Memory B cell (primary cell): ENCODE measurements around the gene ADAMTS9.

ENCODE experiments used
- ATAC-seq: fragments of 150-1000 bp; cut with Tn5 transposase; 2 replicates; pipeline ENCODE4 v1.10.0; 2021; ENCODE audit warnings: low read depth, mild to moderate bottlenecking, moderate library complexity
- DNase-seq, 2 donors: peaks; one replicate each; pipeline ENCODE4 v3.0.0; 2022; ENCODE audit warnings: low spot score in 2 of 2
- H3K27ac Mint-ChIP-seq: one replicate; pipeline ENCODE4 v1.8.0; 2022; ENCODE audit warnings: mild to moderate bottlenecking, moderate library complexity, mixed read lengths
- H3K27me3 Mint-ChIP-seq: one replicate; pipeline ENCODE4 v1.8.0; 2022; ENCODE audit warnings: mixed read lengths
- H3K36me3 Mint-ChIP-seq: one replicate; pipeline ENCODE4 v1.8.0; 2022; ENCODE audit warnings: mild to moderate bottlenecking, mixed read lengths
- H3K4me1 Mint-ChIP-seq: one replicate; pipeline ENCODE4 v1.8.0; 2022; ENCODE audit warnings: mixed read lengths
- H3K4me3 Mint-ChIP-seq: one replicate; pipeline ENCODE4 v1.8.0; 2022; ENCODE audit warnings: mild to moderate bottlenecking, moderate library complexity, mixed read lengths
- H3K9me3 Mint-ChIP-seq: one replicate; pipeline ENCODE4 v1.8.0; 2022; ENCODE audit warnings: mixed read lengths

Gene ADAMTS9, protein sequence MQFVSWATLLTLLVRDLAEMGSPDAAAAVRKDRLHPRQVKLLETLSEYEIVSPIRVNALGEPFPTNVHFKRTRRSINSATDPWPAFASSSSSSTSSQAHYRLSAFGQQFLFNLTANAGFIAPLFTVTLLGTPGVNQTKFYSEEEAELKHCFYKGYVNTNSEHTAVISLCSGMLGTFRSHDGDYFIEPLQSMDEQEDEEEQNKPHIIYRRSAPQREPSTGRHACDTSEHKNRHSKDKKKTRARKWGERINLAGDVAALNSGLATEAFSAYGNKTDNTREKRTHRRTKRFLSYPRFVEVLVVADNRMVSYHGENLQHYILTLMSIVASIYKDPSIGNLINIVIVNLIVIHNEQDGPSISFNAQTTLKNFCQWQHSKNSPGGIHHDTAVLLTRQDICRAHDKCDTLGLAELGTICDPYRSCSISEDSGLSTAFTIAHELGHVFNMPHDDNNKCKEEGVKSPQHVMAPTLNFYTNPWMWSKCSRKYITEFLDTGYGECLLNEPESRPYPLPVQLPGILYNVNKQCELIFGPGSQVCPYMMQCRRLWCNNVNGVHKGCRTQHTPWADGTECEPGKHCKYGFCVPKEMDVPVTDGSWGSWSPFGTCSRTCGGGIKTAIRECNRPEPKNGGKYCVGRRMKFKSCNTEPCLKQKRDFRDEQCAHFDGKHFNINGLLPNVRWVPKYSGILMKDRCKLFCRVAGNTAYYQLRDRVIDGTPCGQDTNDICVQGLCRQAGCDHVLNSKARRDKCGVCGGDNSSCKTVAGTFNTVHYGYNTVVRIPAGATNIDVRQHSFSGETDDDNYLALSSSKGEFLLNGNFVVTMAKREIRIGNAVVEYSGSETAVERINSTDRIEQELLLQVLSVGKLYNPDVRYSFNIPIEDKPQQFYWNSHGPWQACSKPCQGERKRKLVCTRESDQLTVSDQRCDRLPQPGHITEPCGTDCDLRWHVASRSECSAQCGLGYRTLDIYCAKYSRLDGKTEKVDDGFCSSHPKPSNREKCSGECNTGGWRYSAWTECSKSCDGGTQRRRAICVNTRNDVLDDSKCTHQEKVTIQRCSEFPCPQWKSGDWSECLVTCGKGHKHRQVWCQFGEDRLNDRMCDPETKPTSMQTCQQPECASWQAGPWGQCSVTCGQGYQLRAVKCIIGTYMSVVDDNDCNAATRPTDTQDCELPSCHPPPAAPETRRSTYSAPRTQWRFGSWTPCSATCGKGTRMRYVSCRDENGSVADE (N-terminal part only)

DNA sequence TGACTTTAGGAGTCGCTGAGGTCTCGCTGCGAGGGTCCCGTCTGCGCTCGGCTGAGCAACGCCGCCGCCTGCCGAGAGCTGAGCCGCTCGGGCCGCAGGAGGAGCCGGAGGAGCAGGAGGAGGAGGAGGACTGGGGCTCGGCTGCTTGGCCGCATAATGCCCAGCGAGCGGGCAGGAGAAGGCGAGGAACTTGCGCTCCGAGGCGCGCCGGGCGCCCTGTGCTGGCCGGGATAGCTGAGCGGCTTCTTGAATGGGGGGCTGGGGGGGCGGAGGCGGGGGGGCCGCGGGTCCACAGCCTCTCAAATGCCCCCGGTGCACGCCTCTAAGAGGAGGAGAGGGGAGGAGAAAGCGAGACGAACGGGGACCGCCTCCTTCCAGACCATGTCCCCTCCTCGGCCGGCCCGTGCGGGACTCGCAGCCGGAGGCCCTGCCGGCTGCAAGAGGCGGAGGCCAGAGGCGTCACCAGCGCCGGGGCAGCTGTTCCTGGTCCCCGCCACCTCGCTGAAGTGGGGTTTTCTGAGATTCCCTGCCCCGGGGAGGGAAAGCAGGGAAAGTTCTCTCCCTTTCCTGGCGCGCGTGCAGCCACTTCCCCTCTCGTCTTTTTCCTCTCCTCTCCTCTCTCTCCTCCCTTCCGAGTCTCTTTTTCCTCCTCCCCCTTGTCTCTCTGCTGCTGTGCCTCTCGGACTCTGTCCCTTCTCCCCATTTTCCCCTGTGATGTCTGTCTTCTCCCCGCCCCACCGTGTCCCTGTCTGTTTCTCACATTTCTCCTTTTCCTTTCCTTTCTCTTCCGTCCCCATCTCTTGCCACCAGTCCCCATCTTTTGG is at the start of gene ADAMTS9:
ADAMTS9 (minus strand) TSS at position 220 of the 824 bp plus-strand sequence. CDS start 343 bp downstream, outside the sequence.
- ATAC-seq (no peak), DNase-seq (no peak)
- H3K27me3 Mint-ChIP-seq: peaks cover 21% of the 10 kb centered on the region
- H3K4me3 Mint-ChIP-seq: no peak within 1 kb of the TSS
- H3K27ac Mint-ChIP-seq: no peak within 1 kb of the TSS
- H3K36me3 Mint-ChIP-seq: peaks cover 6% of the 10 kb centered on the region
- peaks cover 3% of the 10 kb centered on the region for H3K9me3 Mint-ChIP-seq
- H3K4me1 Mint-ChIP-seq: peaks cover 6% of the 10 kb centered on the region

DNA sequence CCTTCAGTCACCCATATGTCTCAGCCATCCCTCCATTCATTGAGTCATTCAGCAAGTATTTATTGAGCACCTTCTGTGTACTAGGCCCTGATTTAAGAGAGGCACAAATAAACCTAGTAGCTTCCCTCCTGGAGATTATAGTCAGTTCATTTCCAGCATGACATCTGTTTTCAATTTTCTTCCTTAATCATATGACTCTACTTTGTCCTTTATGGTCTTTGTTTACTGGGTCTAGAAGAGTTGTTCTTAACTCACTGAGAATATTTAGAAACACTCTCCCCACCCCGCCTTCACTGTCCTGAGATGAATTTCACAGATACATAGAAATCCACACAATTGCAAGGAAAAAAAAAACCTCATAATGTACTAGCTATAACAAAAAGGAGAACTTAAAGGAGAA is 44.8 kb upstream of the ADAMTS9 start:
- DNase-seq (no peak), ATAC-seq (no peak)
- Mint-ChIP-seq H3K36me3 (no peaks in the 10 kb centered on the region), H3K9me3 (peaks cover 6% of the 10 kb centered on the region), H3K4me1 (no peaks in the 10 kb centered on the region), H3K4me3 (no peak overlapping the region), H3K27me3 (no peaks in the 10 kb centered on the region), H3K27ac (no peak overlapping the region)

DNA sequence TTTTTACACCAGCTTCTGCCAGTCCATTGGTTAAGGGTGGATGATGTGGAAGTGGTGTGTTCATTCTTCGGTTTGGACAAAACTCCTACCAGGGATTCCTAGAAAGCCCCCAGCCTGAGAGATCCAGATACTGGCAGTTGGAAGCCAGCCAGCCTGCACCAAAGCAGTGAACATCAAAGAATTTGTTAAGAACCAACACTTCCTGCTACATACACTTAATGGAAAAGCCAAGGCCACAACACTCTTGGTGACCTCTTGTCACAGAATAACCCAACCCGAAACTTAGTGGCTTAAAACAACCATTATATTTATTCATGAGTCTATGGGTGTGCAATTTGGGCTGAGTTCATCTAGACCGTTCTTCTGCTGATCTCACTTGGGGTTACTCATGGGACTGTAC is 42.9 kb upstream of the ADAMTS9 start:
- peaks cover 6% of the 10 kb centered on the region for H3K9me3 Mint-ChIP-seq
- no peaks in the 10 kb centered on the region for H3K27me3 Mint-ChIP-seq
- H3K27ac Mint-ChIP-seq: no peak overlapping the region
- no peak overlapping the region for H3K4me3 Mint-ChIP-seq
- H3K4me1 Mint-ChIP-seq: no peaks in the 10 kb centered on the region
- DNase-seq (no peak), ATAC-seq (no peak)
- H3K36me3 Mint-ChIP-seq: no peaks in the 10 kb centered on the region

DNA sequence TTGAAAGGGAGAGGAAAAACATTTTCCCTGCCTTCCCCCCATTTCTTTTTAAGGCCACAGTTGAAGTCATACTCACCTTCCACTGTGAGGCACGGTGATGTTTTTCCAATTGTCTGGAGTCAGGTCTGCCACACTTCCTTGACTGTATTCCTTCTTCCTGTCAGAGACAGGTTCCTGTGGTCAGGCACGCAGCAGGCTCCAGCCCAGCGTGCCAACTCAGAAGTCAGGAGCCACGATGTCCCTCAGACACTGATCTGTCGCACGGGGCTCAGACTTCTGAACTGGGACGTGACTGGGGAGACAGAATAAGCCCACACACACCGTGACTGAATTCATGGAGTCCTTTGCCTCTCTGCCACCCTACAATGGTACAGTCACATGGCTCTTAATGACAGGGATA is 41.2 kb upstream of the ADAMTS9 start:
- ATAC-seq: no peak
- peaks cover 5% of the 10 kb centered on the region for H3K9me3 Mint-ChIP-seq
- no peaks in the 10 kb centered on the region for H3K4me1 Mint-ChIP-seq

DNA sequence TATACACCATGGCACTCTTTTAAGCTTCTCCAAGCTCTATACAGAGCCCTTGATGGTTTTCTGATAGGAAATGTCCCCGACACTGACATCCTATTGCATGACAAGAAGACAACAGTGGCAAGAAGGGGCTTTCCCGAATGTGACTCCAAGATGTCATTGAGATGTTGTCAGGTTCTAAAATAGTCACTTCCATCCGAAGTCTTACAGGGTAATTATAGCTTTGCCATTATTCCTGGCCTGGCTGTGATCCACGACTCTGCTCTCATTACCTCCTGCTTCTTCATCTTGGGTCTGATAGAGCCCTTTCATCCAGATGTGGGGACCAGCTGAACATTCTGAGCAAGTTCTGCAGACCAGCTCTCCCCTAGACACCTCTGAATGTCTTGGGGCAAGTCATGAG is 40.6 kb upstream of the ADAMTS9 start:
- no peak for ATAC-seq
- H3K36me3 Mint-ChIP-seq: no peaks in the 10 kb centered on the region
- H3K4me1 Mint-ChIP-seq: no peaks in the 10 kb centered on the region
- H3K27me3 Mint-ChIP-seq: no peaks in the 10 kb centered on the region
- DNase-seq: no peak
- no peak overlapping the region for H3K27ac Mint-ChIP-seq
- H3K9me3 Mint-ChIP-seq: peaks cover 5% of the 10 kb centered on the region
- H3K4me3 Mint-ChIP-seq: no peak overlapping the region

More for the DNA sequence above, 41.2 kb upstream of the ADAMTS9 start:
- no peaks in the 10 kb centered on the region for H3K27me3 Mint-ChIP-seq
- no peak for DNase-seq
- no peak overlapping the region for H3K4me3 Mint-ChIP-seq
- H3K27ac Mint-ChIP-seq: no peak overlapping the region
- no peaks in the 10 kb centered on the region for H3K36me3 Mint-ChIP-seq

DNA sequence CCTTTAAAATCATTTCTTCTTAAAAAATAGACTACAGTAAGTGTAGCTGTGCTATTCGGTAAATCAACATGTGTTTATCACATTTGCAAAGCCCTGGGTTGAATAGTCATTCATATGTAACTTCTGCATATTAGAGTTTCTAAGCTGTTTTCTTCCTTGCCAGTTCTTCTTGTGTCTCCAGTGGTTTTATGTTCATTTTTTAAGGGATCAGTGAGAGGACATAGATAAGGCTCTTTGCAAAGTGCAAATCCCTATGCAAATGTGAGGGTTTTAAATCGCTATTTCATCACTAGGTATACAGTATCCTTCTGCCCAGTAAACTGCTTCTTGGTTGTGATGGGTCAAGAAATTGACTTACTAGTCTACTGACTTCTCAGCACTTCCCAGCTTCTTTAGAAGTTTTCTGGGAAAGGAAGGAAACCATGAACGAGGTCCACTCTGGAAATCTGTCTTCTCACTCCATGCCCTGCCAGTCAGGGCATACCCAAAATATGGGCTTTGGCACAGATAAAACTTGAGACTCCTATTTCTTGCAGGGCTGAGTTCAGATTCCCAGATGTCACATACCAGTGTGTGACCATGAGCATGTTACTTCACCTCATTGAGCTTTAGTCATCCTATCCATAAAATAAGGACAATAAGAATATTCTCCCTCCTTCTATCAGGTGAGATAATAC is 38.8 kb upstream of the ADAMTS9 start:
- DNase-seq: no peak
- H3K4me3 Mint-ChIP-seq: no peak overlapping the region
- H3K27me3 Mint-ChIP-seq: no peaks in the 10 kb centered on the region
- H3K9me3 Mint-ChIP-seq: no peaks in the 10 kb centered on the region
- ATAC-seq: no peak
- H3K36me3 Mint-ChIP-seq: no peaks in the 10 kb centered on the region
- no peaks in the 10 kb centered on the region for H3K4me1 Mint-ChIP-seq
- no peak overlapping the region for H3K27ac Mint-ChIP-seq

DNA sequence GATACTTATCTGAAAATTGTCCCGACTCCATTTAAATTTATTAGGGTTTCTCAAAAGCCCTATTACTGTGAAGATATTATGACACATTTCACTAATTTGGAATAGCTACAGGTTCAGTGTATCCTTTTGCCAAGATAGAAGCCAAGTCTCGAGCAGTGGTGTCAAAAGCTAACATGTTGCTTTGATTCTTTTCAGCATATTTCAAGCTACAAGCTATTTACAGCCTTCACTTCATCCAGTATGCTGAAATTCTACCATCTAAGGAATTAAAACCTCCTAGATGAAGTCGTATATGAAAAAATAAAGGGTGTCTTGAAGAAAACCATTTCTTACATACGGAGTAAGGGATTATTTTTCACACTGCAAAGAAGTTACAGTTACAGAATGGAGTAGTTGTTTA is 31.2 kb upstream of the ADAMTS9 start:
- H3K4me3 Mint-ChIP-seq: no peak overlapping the region
- no peaks in the 10 kb centered on the region for H3K9me3 Mint-ChIP-seq
- no peaks in the 10 kb centered on the region for H3K36me3 Mint-ChIP-seq
- H3K27ac Mint-ChIP-seq: no peak overlapping the region
- no peaks in the 10 kb centered on the region for H3K27me3 Mint-ChIP-seq
- DNase-seq: no peak
- H3K4me1 Mint-ChIP-seq: no peaks in the 10 kb centered on the region
- no peak for ATAC-seq

DNA sequence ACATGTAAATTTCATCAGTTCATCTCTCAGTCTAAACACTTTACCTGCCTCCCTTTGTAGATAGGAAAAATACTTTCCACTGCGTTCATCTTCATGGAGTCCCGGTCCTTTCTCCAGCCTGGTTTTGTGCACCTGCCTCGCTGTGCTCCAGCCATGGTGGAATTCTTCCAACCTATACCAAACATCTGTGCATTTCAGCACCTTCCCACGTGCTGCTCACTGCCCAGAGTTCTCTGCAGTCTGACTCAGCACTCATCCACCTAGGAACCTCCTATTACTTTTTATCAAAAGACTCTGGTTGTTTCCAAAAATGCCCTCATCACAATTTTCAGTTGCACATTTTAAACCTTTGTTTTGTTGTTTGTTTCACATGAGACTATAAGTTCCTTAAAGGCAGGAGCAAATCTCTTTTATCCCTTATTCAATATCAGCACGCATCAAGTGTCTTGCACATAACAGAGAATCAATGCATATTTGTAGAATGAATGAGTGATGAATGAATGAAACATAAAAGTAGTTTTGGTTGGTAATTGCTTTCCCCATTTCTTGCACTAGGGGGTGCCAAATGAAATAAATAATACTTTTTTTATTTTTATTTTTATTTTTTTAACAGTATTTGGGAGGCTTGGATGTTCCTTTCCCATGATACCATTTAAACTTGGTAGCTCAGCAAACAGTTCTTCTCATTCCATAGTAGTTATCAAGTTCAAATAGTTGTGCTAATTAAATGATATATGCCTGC is 30.2 kb upstream of the ADAMTS9 start:
- Mint-ChIP-seq H3K27ac (no peak overlapping the region), H3K9me3 (no peaks in the 10 kb centered on the region), H3K4me3 (no peak overlapping the region), H3K36me3 (no peaks in the 10 kb centered on the region), H3K4me1 (no peaks in the 10 kb centered on the region), H3K27me3 (no peaks in the 10 kb centered on the region)
- no peak for DNase-seq
- no peak for ATAC-seq

DNA sequence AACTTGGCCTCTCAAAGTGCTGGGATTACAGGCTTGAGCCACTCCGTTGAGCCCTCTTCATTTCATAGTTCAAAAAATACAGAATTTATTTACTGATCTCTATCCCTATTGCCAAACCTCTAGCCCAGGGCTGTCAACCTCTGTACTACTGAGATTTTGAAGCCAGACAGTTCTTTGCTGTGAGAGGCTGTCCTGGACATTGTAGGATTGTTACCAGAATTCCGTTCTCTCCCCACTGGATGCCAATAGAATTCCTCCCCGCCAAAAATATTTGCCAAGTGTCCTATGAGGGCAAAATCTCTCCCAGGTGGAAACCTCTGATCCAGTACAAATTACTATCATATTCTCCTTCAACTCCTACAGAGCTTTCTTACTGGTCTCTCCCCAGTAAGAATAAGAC is 29.6 kb upstream of the ADAMTS9 start:
- Mint-ChIP-seq H3K27ac (no peak overlapping the region), H3K27me3 (no peaks in the 10 kb centered on the region), H3K4me3 (no peak overlapping the region), H3K9me3 (no peaks in the 10 kb centered on the region), H3K36me3 (no peaks in the 10 kb centered on the region), H3K4me1 (no peaks in the 10 kb centered on the region)
- ATAC-seq (no peak), DNase-seq (no peak)

DNA sequence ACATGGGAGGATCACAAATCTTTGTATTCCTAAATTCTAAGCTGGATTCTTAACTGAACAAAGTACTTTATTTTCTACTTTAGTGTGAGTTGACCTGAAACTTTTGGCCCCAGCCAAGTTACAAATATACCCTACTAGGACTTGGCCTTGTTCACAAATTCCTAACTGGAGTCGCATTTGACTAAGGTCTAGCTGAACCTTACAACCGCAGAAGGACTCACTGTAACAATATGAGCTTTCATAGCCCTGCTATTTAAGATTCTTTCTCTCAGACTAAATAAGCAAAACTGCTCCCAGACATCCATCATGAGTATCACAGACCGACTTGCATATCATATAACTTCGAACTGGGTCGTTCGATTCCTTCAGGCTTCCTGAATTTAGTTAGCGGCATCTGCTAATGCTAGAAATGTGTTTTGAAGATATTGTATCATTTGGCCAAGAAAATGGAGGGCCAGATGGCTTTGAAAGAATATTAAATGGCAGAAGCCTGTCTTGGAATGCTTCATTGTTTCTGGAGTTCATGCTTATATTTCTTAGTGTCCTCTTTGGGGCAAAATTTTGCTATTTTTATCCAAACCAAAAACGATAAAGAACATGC is 28.4 kb upstream of the ADAMTS9 start:
- ATAC-seq (no peak), DNase-seq (no peak)
- H3K27ac Mint-ChIP-seq: no peak overlapping the region
- H3K27me3 Mint-ChIP-seq: no peaks in the 10 kb centered on the region
- H3K36me3 Mint-ChIP-seq: no peaks in the 10 kb centered on the region
- H3K4me3 Mint-ChIP-seq: no peak overlapping the region
- no peaks in the 10 kb centered on the region for H3K9me3 Mint-ChIP-seq
- no peaks in the 10 kb centered on the region for H3K4me1 Mint-ChIP-seq

DNA sequence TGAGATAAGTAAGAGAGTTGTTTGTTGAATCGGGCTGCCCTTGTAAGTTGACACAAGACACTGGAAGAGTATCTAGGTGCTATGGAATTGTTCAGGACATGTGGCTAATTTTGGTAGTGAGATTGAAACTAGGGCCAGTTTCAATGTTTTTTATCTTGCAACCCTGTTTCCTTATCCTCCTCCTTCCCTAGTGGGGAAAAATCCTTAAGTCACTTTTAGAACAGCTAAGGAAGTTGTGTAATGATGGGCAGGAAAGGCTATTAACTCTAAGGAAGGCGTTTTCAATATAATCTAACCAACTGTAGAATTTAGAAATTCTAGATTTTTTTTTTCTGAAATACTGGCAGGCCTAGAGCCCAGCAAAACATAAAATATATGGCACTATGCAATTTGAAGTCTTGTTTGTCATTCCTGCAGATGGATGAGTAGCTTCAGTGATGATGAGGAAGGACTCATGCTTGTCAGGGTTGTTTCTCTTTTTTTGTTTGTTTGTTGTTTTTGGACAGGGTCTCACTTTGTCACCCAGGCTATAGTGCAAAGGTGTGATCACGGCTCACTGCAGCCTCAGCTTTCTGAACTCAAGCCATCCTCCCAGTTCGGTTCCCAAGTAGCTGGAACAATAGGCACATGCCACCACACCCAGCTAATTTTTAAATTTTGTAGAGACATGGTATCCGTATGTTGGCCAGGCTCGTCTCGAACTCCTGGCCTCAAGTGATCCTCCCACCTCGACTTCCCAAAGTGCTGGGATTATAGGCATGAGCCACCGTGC is 27.6 kb upstream of the ADAMTS9 start:
- H3K4me3 Mint-ChIP-seq: no peak overlapping the region
- H3K9me3 Mint-ChIP-seq: no peaks in the 10 kb centered on the region

DNA sequence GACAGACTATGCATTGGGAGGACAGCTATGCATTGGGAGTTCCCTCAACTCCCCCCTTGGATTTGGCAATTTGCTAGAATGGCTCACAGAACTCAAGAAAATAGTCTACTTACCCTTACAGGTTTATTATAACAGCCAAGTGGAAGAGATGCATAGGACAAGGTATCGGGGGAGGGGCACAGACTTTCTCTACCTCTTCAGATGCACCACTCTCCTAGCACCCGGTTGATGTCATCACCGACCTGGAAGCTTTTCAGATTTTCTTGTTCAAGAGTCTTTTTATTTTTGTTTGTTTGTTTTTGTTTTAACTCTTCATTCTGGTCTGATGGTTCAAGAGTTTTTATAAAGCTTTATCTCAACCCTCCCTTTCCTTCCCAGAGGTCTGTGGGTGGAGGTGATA is 20.7 kb upstream of the ADAMTS9 start:
- Mint-ChIP-seq H3K27ac (no peak overlapping the region), H3K4me1 (no peaks in the 10 kb centered on the region), H3K27me3 (no peaks in the 10 kb centered on the region), H3K9me3 (peaks cover 10% of the 10 kb centered on the region), H3K4me3 (no peak overlapping the region), H3K36me3 (no peaks in the 10 kb centered on the region)
- ATAC-seq (no peak), DNase-seq (no peak)

More for the DNA sequence above, 27.6 kb upstream of the ADAMTS9 start:
- H3K36me3 Mint-ChIP-seq: no peaks in the 10 kb centered on the region
- DNase-seq (no peak), ATAC-seq (no peak)
- H3K4me1 Mint-ChIP-seq: no peaks in the 10 kb centered on the region
- no peaks in the 10 kb centered on the region for H3K27me3 Mint-ChIP-seq
- H3K27ac Mint-ChIP-seq: no peak overlapping the region
